Gastroesophageal sphincter (tissue), 4 donors: ENCODE data around the gene ENPP7. TPM values are rescaled to one million over a fixed set of nuclear protein-coding genes. Genes with fewer than 3 reads are reported as not detected.

Source experiments
- ATAC-seq: fragments of 150-250 bp; one replicate; pipeline ENCODE4 v1.9.1; 2016; ENCODE audit warnings: mild to moderate bottlenecking, moderate library complexity
- H3K27ac ChIP-seq, 4 donors: fragments of 200-600 bp; sonication (generic) in 3 of 4; 1 replicate in 3 of 4; 2 replicates in 1 of 4; pipeline ENCODE4 v1.5.1; 2016 to 2019
- H3K27me3 ChIP-seq: fragments of 200-600 bp; sonication (generic); one replicate; pipeline ENCODE4 v1.5.1; 2019
- H3K36me3 ChIP-seq, 2 donors: fragments of 200-600 bp; sonication (generic); one replicate each; pipeline ENCODE4 v1.5.1; 2019; ENCODE audit warnings: control low read depth in 1 of 2
- H3K4me1 ChIP-seq, 3 donors: fragments of 200-600 bp; sonication (generic); 1 replicate in 2 of 3; 2 replicates in 1 of 3; pipeline ENCODE4 v1.5.1; 2016 to 2019; ENCODE audit warnings: control low read depth in 2 of 3
- H3K4me3 ChIP-seq, 2 donors: fragments of 200-600 bp; sonication (generic); one replicate each; pipeline ENCODE4 v1.5.1; 2019; ENCODE audit warnings: mild to moderate bottlenecking in 1 of 2, moderate library complexity in 1 of 2
- H3K9me3 ChIP-seq, 3 donors: fragments of 200-600 bp; sonication (generic); one replicate each; pipeline ENCODE4 v1.5.1; 2017 to 2019; ENCODE audit warnings: control low read depth in 2 of 3
- CTCF ChIP-seq, 4 experiments: fragments of 200-600 bp in 2 of 4; fragments of 450-650 bp in 2 of 4; sonication (generic) in 1 of 4; IDR thresholded peaks; one replicate each; pipeline ENCODE4 v1.5.1; 2017 to 2019; ENCODE audit warnings: antibody characterized with exemption in 4 of 4, mild to moderate bottlenecking in 2 of 4, moderate library complexity in 2 of 4
- EP300 ChIP-seq: sonication (generic); formaldehyde crosslinking; IDR thresholded peaks from one replicate; pipeline ENCODE4 v1.6.1; 2017; ENCODE audit warnings: antibody characterized with exemption, mild to moderate bottlenecking
- POLR2A ChIP-seq, 2 donors: fragments of 450-650 bp; IDR thresholded peaks; one replicate each; pipeline ENCODE4 v1.6.1; 2017; ENCODE audit warnings: antibody characterized with exemption in 2 of 2, mild to moderate bottlenecking in 2 of 2, moderate library complexity in 1 of 2
- POLR2AphosphoS5 ChIP-seq: sonication (generic); formaldehyde crosslinking; IDR thresholded peaks from one replicate; pipeline ENCODE4 v1.6.1; 2017; ENCODE audit warnings: antibody characterized with exemption
- WGBS, 2 donors: methylation state at CpG; one replicate each; pipeline ENCODE4 v1.1.5; 2018; ENCODE audit warnings: low coverage in 1 of 2; 5-methylcytosine and 5-hydroxymethylcytosine counted together
- total RNA-seq, 4 donors: library from RNA; depleted of rRNA; stranded (reverse); fragments of >200 nt; gene quantifications; one replicate each; pipeline ENCODE4 v1.1.0, GENCODE V29; 2016

ENPP7 gene
- total RNA-seq, 4 donors from 2014 or later = 0.27 TPM; not detected in 3

- 79% methylated on average over 8 of the region's 17 CpGs; no CpG with 5 or more reads in 1 of the 2 donors for WGBS, 2 donors
- ATAC-seq = no peak
- H3K27me3 ChIP-seq = peaks cover 66% of the 10 kb centered on the region
Measured at GRCh38 chr17:79737922-79738578, 7.3 kb downstream of the ENPP7 start.

GRCh38 chr17:79738643-79739042 lies 7.9 kb downstream of the ENPP7 start:
- 59 to 85% methylated on average over 2 to 6 of the region's 14 CpGs for WGBS, 2 donors
- no peak overlapping the region for H3K27ac ChIP-seq
- no peaks in the 10 kb centered on the region for H3K36me3 ChIP-seq
- H3K9me3 ChIP-seq = no peaks in the 10 kb centered on the region
- H3K27me3 ChIP-seq = peaks cover 72% of the 10 kb centered on the region
- ATAC-seq = no peak
- no peak overlapping the region for H3K4me3 ChIP-seq
- H3K4me1 ChIP-seq = peaks cover 0 to 11% (median 5%) of the 10 kb centered on the region in 3 donors
- TF ChIP-seq POLR2A (IDR thresholded peaks at IDR 0.05) (no peak), CTCF (IDR thresholded peaks at IDR 0.05) (no peak), POLR2AphosphoS5 (no peak), EP300 (no peak)

More at GRCh38 chr17:79737922-79738578, 7.3 kb downstream of the ENPP7 start:
- Histone ChIP-seq H3K4me1 (peaks cover 0 to 11% (median 5%) of the 10 kb centered on the region in 3 donors), H3K27ac (no peak overlapping the region), H3K36me3 (no peaks in the 10 kb centered on the region), H3K9me3 (no peaks in the 10 kb centered on the region), H3K4me3 (no peak overlapping the region)
- TF ChIP-seq CTCF (IDR thresholded peaks at IDR 0.05) (no peak), EP300 (no peak), POLR2A (IDR thresholded peaks at IDR 0.05) (no peak), POLR2AphosphoS5 (no peak)

GRCh38 chr17:79739148-79740062 lies 8.7 kb downstream of the ENPP7 start:
- 77 to 81% methylated on average over 9 to 13 of the region's 28 CpGs for WGBS, 2 donors
- Histone ChIP-seq H3K4me3 (no peak overlapping the region), H3K27ac (no peak overlapping the region), H3K9me3 (no peaks in the 10 kb centered on the region), H3K4me1 (peaks cover 0 to 11% (median 5%) of the 10 kb centered on the region in 3 donors), H3K36me3 (no peaks in the 10 kb centered on the region), H3K27me3 (peaks cover 76% of the 10 kb centered on the region)
- TF ChIP-seq POLR2A (IDR thresholded peaks at IDR 0.05) (no peak), POLR2AphosphoS5 (no peak), EP300 (no peak), CTCF (IDR thresholded peaks at IDR 0.05) (no peak)
- ATAC-seq = no peak

GRCh38 chr17:79740413-79740812 lies 9.7 kb downstream of the ENPP7 start:
- Histone ChIP-seq H3K4me1 (peaks cover 0 to 11% (median 5%) of the 10 kb centered on the region in 3 donors), H3K4me3 (no peak overlapping the region), H3K27me3 (peaks cover 80% of the 10 kb centered on the region), H3K36me3 (no peaks in the 10 kb centered on the region), H3K9me3 (no peaks in the 10 kb centered on the region), H3K27ac (no peak overlapping the region)
- 30 to 56% methylated on average over 7 to 8 of the region's 8 CpGs for WGBS, 2 donors
- TF ChIP-seq POLR2A (IDR thresholded peaks at IDR 0.05) = no peak
- TF ChIP-seq POLR2AphosphoS5 = no peak
- TF ChIP-seq EP300 = no peak
- TF ChIP-seq CTCF (IDR thresholded peaks at IDR 0.05) = no peak
- ATAC-seq = no peak
